D721Med (cell line): ENCODE data around the gene ZNF765.

Source experiments
- DNase-seq: peaks from one replicate; pipeline ENCODE4 v3.0.0; 2011; ENCODE audit warnings: low spot score; ENCODE audit not compliant: insufficient read length
- FAIRE-seq: peaks from 2 replicates; lab custom pipeline; 2011; peaks lifted over from hg19 to GRCh38; lab: Jason Lieb, UNC
- TF ChIP-seq, protein P1 (sequence below): IDR thresholded peaks from 2 replicates; pipeline ENCODE4 v1.5.1; 2012; ENCODE audit warnings: mild to moderate bottlenecking, control low read depth; ENCODE audit not compliant: insufficient read depth; ENCODE audit errors: missing control alignments

ZNF765 gene

DNA sequence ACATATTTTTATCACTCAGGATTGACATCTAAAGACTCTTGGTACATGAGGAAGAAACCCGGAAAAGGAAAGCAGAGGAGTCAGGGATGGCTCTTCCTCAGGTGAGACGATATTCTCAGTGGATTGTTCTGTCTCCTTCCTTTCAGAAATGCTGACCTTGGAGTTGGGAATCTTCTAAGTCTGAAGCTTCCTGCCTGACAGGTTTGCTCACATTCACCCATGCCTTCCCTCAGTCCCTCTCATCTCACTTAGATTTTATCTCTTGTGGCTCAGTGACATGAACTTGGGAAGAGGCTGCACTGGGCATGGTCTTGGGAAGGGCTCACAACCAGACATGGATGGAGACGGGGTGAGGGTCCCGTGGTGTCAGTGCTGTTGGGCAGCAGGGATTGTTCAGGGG is 22.8 kb upstream of the ZNF765 start:
- TF ChIP-seq, protein P1, sequence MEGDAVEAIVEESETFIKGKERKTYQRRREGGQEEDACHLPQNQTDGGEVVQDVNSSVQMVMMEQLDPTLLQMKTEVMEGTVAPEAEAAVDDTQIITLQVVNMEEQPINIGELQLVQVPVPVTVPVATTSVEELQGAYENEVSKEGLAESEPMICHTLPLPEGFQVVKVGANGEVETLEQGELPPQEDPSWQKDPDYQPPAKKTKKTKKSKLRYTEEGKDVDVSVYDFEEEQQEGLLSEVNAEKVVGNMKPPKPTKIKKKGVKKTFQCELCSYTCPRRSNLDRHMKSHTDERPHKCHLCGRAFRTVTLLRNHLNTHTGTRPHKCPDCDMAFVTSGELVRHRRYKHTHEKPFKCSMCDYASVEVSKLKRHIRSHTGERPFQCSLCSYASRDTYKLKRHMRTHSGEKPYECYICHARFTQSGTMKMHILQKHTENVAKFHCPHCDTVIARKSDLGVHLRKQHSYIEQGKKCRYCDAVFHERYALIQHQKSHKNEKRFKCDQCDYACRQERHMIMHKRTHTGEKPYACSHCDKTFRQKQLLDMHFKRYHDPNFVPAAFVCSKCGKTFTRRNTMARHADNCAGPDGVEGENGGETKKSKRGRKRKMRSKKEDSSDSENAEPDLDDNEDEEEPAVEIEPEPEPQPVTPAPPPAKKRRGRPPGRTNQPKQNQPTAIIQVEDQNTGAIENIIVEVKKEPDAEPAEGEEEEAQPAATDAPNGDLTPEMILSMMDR, result no peak
- no peak for FAIRE-seq

DNA sequence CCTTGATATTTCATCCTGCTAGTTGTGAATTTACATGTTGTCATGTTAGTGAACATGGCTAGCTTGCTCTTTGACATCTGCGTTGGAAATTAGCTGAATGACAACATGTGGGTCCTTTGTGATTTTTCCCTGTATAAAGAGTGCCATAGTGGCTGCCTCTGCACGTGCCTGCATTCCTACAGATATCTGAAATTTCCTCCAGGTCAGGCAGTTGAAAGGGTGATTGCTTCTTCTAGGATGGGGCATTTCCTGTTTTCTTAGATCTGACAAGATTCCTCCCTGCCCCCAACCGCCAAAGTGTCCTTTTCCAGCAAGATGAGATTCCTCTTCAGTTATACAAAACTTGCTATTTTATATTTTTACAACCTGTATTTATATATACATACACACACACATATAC is 20.7 kb upstream of the ZNF765 start:
- DNase-seq, result no peak
- TF ChIP-seq, protein P1, result no peak
- no peak for FAIRE-seq

More for the DNA sequence above, 22.8 kb upstream of the ZNF765 start:
- DNase-seq, result no peak

DNA sequence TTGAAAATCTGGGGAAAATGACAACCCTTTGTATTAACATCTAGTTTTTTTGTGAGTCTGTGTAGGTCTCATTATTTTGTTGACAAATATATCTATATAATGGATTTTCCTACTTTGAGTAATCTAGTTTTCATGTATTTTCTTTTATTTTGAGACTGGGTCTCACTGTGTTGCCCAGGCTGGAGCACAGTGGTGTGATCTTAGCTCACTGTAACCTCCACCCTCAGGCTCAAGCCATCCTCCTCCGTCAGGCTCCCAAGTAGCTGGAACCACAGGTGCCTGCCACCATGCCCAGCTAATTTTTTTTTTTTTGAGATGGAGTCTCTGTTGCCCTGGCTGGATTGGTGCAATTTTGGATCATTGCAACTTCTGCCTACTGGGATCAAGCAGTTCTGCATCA is 20.2 kb upstream of the ZNF765 start:
- FAIRE-seq, result no peak
- no peak for DNase-seq
- TF ChIP-seq, protein P1, result no peak

DNA sequence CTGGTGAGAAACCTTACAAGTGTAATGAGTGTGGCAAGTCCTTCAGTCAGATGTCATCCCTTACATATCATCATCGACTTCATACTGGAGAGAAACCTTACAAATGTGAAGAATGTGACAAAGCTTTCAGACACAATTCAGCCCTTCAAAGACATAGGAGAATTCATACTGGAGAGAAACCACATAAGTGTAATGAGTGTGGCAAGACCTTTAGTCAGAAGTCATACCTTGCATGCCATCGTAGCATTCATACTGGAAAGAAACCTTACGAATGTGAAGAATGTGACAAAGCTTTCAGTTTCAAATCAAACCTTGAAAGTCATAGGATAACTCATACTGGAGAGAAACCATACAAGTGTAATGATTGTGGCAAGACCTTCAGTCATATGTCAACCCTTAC is 13.6 kb upstream of the ZNF765 start:
- no peak for DNase-seq
- FAIRE-seq, result no peak
- TF ChIP-seq, protein P1, result no peak

DNA sequence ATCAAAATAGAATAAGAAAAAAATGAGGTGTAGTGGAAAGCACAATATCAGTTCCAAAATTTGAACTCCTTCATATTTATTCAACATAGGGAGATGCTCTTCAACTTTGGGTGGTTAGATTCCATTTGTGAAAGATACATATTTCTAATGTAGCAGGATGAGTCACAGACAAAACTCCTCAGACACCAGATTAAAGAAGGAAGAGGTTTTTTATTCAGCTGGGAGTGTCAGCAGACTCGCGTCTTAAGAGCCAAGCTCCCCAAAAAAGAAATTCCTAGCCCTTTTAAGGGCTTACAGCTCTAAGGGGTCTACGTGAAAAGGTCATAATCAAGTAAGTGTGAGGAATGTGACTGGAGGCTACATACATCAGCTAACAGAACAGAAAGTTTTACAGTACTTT is 6.8 kb upstream of the ZNF765 start:
- FAIRE-seq, result no peak
- TF ChIP-seq, protein P1, result no peak
- no peak for DNase-seq

DNA sequence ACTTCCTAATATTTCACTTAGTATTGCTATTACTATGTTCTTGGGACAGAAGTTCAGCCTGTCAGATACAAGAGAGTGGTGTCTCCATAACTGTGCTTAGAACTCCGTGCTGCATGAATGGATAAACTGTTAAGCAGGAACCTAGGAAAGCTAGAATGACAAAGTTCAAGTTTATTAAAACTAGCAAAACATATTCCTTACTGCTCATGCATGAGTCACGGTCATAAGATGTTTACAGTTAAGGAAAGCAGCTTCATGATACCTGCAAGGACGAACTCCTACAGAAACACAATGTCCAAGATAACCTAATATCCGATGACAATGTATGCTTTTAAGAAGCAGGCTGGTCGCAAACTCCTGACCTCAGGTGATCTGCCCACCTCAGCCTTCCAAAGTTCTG is 6.0 kb upstream of the ZNF765 start:
- TF ChIP-seq, protein P1, result no peak
- no peak for DNase-seq
- no peak for FAIRE-seq

DNA sequence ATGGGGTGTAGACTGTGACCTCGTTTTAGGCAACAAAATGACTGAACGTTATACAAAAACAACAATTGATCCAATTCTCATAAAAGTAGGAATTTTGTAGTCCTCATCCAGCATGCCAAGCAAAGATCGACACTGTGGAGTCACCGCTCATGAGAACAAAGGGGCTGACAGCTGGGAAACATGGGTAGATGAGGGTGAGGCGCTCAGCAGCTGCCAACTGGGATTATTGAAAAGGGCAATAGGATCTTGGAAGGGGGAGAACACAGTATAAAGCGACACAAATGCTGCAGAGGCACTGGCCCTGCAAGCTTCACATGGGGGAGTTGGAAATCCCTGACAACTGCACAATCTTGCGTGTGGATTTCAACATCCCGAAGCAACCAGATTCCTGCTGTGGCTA is 5.4 kb upstream of the ZNF765 start:
- TF ChIP-seq, protein P1, result no peak
- no peak for DNase-seq
- no peak for FAIRE-seq
